Measurements from ENCODE around the gene SV2B. TPM values are rescaled to one million over a fixed set of nuclear protein-coding genes. Genes with fewer than 3 reads are reported as not detected.

SV2B gene
- total and polyA plus RNA-seq, 8 donors = 0.53 to 11.3 (median 5.2) TPM

DNA sequence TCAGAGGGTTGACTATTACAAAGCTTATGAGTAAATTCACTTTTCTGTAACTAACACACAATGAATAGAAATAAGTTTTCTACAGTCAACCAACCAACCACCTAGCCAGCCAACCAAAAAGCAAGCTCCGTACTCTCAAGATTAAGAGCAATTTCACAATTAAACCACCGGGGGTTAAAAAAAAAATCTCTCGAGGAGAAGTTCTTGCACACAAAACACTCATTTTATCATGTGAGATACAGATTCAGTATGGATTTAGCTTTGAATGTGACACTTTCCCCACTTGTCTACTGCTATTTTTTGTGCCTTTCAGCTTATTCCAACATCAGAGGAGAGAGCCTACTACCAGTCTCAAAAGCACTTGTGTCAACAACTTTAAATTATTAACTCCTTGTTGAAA lies 135.3 kb downstream of the SV2B start:
- TF ChIP-seq, protein P1, sequence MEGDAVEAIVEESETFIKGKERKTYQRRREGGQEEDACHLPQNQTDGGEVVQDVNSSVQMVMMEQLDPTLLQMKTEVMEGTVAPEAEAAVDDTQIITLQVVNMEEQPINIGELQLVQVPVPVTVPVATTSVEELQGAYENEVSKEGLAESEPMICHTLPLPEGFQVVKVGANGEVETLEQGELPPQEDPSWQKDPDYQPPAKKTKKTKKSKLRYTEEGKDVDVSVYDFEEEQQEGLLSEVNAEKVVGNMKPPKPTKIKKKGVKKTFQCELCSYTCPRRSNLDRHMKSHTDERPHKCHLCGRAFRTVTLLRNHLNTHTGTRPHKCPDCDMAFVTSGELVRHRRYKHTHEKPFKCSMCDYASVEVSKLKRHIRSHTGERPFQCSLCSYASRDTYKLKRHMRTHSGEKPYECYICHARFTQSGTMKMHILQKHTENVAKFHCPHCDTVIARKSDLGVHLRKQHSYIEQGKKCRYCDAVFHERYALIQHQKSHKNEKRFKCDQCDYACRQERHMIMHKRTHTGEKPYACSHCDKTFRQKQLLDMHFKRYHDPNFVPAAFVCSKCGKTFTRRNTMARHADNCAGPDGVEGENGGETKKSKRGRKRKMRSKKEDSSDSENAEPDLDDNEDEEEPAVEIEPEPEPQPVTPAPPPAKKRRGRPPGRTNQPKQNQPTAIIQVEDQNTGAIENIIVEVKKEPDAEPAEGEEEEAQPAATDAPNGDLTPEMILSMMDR (IDR thresholded peaks at IDR 0.05) = no peak
- Histone ChIP-seq H3K36me3 (no peaks in the 10 kb centered on the region), H3K27ac (no peak overlapping the region), H3K9me3 (no peaks in the 10 kb centered on the region), H3K4me1 (no peaks in the 10 kb centered on the region), H3K4me3 (no peak overlapping the region), H3K27me3 (no peaks in the 10 kb centered on the region)
- intact Hi-C loops (cut with DNase I) = no loop called here
- 65 to 73% methylated on average over 3 of the region's 3 CpGs for WGBS, 2 donors
- FAIRE-seq (no peak), DNase-seq (no peak), ATAC-seq (no peak)

- 65 to 82% methylated on average over 5 of the region's 5 CpGs for WGBS, 2 donors
- Histone ChIP-seq H3K4me3 (no peak overlapping the region), H3K36me3 (no peaks in the 10 kb centered on the region), H3K27ac (no peak overlapping the region), H3K27me3 (no peaks in the 10 kb centered on the region), H3K4me1 (no peaks in the 10 kb centered on the region), H3K9me3 (no peaks in the 10 kb centered on the region)
- DNase-seq = no peak
- FAIRE-seq = no peak
- TF ChIP-seq, protein P1 (IDR thresholded peaks at IDR 0.05) = no peak
- no peak for ATAC-seq
- intact Hi-C loops (cut with DNase I) = no loop called here
Measured at GRCh38 chr15:91237445-91237844, 137.4 kb downstream of the SV2B start.

DNA sequence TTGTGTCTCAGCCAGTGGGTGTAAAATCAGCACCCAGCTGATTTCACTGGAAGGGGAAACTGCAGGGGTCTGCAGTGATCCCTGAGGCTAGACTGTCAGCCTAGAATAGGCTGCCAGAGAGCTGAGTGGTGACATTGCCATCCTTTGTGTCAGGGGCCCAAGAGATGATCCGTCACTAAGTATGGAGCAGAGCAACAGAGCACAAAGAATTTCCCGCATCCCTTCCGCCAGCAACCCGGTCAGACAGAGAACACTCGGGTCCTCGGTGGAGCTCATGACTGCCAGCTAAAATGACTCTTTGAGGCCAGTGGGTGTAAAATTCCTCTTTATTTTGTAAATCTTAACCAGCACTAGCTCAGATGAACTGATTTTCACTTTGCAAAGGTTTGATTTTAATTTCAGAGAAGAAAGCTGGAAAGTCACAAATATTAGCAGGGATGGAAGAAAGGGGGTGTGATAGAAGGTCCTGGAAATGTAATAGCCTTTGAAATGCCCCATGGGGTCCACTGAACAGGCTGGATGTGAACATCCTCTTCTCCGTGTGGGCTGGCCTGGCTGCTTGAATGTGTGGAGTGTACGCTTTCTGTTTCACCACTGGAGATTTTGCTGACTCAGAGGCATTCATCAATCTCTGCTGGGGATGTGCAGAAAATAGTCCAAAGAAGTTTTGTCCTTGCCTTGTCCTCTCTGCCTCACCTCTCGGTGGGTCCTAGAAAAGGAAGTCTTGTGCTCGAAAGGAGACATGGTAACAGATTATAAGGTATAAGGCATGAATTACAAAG lies 138.8 kb downstream of the SV2B start:
- H3K36me3 ChIP-seq = no peaks in the 10 kb centered on the region
- FAIRE-seq (no peak), ATAC-seq (peak in 2 of 4 donors; percentile 17 to 46), DNase-seq (no peak)
- no peak overlapping the region for H3K4me3 ChIP-seq
- no peaks in the 10 kb centered on the region for H3K4me1 ChIP-seq
- intact Hi-C loops (cut with DNase I) = no loop called here
- TF ChIP-seq, protein P1 (IDR thresholded peaks at IDR 0.05) = no peak
- 72 to 83% methylated on average over 10 of the region's 10 CpGs for WGBS, 2 donors
- no peak overlapping the region for H3K27ac ChIP-seq
- no peaks in the 10 kb centered on the region for H3K9me3 ChIP-seq
- H3K27me3 ChIP-seq = no peaks in the 10 kb centered on the region

- TF ChIP-seq, protein P1 (IDR thresholded peaks at IDR 0.05) = no peak
- Histone ChIP-seq H3K4me1 (no peaks in the 10 kb centered on the region), H3K27ac (no peak overlapping the region), H3K27me3 (no peaks in the 10 kb centered on the region), H3K9me3 (no peaks in the 10 kb centered on the region), H3K4me3 (no peak overlapping the region), H3K36me3 (no peaks in the 10 kb centered on the region)
- 51 to 63% methylated on average over 2 of the region's 2 CpGs for WGBS, 2 donors
- FAIRE-seq (no peak), ATAC-seq (no peak), DNase-seq (no peak)
- intact Hi-C loops (cut with DNase I) = no loop called here
Measured at GRCh38 chr15:91243826-91244225, 143.8 kb downstream of the SV2B start.

DNA sequence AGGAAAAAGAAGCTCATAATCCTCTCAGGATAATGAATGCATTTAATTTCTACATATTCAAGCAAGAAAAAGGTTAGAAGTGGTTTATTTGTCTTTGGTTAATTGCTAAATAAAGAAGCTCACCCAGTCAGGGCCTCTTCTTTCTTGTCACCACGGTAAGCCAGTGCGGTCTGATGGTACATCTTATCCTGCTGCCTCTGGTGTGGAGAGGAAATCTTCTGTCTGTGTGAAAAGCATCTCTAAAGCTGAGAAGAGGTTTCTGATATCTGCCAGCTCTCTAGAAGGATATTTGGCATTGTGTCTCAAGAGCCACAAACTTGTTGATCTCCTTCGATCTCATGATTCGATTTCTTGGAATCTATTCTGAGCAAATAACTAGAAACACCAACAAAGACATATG lies 144.9 kb downstream of the SV2B start:
- DNase-seq (no peak), FAIRE-seq (no peak), ATAC-seq (no peak)
- no peak overlapping the region for H3K27ac ChIP-seq
- H3K9me3 ChIP-seq = no peaks in the 10 kb centered on the region
- no peaks in the 10 kb centered on the region for H3K27me3 ChIP-seq
- H3K36me3 ChIP-seq = no peaks in the 10 kb centered on the region
- TF ChIP-seq, protein P1 (IDR thresholded peaks at IDR 0.05) = no peak
- H3K4me1 ChIP-seq = no peaks in the 10 kb centered on the region
- intact Hi-C loops (cut with DNase I) = no loop called here
- WGBS, 2 donors = 83 to 93% methylated on average over 4 of the region's 4 CpGs
- H3K4me3 ChIP-seq = no peak overlapping the region
